Measurements from ENCODE around the gene ZNF516. TPM values are rescaled to one million over a fixed set of nuclear protein-coding genes. Genes with fewer than 3 reads are reported as not detected.

ZNF516 gene
- total RNA-seq, 2 experiments from 2014 or later, result 2.5 to 3.3 TPM

DNA sequence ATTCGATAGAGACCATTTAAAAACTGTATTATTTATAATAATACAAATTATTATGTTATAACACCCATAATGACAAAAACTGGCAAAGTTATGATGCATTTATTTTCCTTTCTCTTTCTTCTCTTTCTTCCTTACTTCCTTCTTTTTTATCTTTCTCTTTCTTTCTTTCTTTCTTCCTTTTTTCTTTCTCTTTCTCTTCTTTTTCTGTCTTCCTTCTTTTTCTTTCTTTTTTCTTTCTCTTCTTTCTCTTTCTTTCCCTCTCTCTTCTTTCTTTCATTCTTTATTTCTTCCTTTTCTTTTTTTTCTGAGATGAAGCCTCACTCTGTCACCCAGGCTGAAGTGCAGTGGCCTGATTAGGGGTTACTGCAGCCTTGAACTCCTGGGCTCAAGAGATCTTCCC lies 27.5 kb upstream of the ZNF516 start:
- peaks cover 6% of the 10 kb centered on the region for H3K4me1 Mint-ChIP-seq (ENCODE audit: low read depth)
- ATAC-seq, result no peak
- CTCF ChIA-PET, result no interaction called here
- H3K27me3 Mint-ChIP-seq (ENCODE audit: low read depth), result peaks cover 38% of the 10 kb centered on the region
- no peak for DNase-seq
- no peak overlapping the region for H3K4me3 Mint-ChIP-seq
- H3K27ac Mint-ChIP-seq, result no peak overlapping the region
- no peaks in the 10 kb centered on the region for H3K36me3 Mint-ChIP-seq (ENCODE audit: low read depth)
- H3K9me3 Mint-ChIP-seq (ENCODE audit: insufficient read depth), result no peaks in the 10 kb centered on the region
- POLR2A ChIA-PET, result no interaction called here

DNA sequence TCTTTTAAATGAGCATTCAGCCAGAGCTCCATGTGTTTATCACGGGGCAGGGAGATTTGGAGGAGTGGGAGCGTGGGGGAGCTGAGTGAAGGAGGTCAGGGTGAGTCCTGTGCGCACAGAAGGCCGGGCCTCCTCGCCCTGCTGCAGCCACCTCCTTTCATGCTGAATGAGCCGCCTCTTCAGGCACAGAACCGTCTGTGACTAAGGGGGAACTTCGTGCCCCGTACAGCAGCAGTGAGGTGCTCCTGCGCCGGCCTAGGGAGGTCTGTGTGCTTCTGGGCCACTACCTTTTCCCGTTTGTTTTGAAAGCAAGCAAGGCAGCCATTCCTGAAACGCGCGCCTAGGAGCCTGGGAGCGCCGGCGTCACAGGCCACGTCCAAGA lies 27.1 kb upstream of the ZNF516 start:
- no peaks in the 10 kb centered on the region for H3K36me3 Mint-ChIP-seq (ENCODE audit: low read depth)
- H3K4me3 Mint-ChIP-seq, result no peak overlapping the region
- ChIA-PET CTCF (no interaction called here), POLR2A (no interaction called here)
- no peak overlapping the region for H3K27ac Mint-ChIP-seq
- peaks cover 42% of the 10 kb centered on the region for H3K27me3 Mint-ChIP-seq (ENCODE audit: low read depth)
- DNase-seq (no peak), ATAC-seq (no peak)
- H3K4me1 Mint-ChIP-seq (ENCODE audit: low read depth), result peaks cover 6% of the 10 kb centered on the region
- H3K9me3 Mint-ChIP-seq (ENCODE audit: insufficient read depth), result no peaks in the 10 kb centered on the region

DNA sequence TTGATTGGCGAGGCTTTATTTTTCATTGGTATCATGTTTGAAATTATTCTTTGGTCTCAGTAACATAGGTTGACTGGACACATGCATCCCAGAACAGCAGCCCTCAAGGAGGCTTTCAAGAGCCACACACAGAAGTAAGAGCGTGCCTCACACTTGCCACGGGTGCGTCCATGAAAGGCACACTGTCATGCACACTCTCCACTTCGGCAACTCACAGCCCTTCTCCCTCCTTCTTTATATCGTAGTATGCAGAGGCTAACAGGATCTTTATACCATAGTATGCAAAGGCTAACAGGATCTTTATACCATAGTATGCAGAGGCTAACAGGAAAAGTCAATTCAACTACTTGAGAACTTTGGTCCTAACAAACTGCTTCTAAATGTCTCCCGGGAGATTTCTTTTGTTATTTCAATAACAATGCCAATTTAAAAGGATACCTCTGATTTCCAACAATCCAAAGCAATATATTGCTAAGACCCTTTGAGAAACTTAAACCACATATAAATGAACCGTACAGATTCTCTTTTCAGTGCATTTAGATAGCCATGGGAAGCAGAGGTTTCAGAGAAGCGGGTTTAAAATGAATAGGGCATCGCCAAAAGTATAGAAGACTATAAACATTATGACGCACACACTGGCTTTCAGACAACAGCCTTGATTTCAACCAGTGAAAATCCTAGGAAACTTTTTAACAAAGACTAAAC lies 26.5 kb upstream of the ZNF516 start:
- Mint-ChIP-seq H3K27ac (no peak overlapping the region), H3K27me3 (ENCODE audit: low read depth) (peaks cover 38% of the 10 kb centered on the region), H3K36me3 (ENCODE audit: low read depth) (no peaks in the 10 kb centered on the region), H3K9me3 (ENCODE audit: insufficient read depth) (no peaks in the 10 kb centered on the region), H3K4me1 (ENCODE audit: low read depth) (peaks cover 6% of the 10 kb centered on the region), H3K4me3 (no peak overlapping the region)
- DNase-seq (no peak), ATAC-seq (no peak)
- ChIA-PET CTCF (no interaction called here), POLR2A (no interaction called here)

DNA sequence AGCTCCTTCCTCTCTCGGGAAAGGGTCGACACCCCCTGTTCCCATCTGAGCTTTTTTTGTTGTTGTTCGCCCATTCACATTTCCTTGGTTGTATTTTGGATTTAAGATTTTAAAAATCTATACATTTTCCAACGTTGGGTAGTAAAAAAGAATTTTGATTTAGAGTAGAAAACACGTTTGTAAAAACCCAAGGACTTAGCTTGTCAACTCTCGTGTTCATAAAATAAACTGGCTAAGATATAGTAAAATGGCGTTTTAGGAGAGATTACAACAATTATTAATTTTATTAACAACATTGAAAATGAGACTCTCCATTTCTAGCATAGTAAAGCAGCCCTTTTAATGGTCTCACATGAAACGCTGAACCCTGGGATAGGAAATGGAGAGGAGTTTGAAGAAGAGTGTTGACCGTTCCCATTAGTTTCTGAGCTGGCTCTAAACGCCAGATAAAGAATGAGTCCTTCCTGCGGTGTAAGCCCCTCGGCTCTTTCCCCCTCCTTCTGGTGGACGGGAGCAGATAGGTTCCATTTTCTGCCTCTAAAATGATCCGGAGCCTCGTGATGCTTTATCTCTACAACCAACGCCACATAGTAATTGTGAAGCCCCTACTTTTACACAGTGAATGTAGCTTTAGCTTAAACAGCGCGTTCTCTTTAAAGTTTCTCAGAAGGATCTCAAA lies 24.0 kb upstream of the ZNF516 start:
- DNase-seq, result no peak
- Mint-ChIP-seq H3K27ac (no peak overlapping the region), H3K36me3 (ENCODE audit: low read depth) (no peaks in the 10 kb centered on the region), H3K4me1 (ENCODE audit: low read depth) (peaks cover 6% of the 10 kb centered on the region), H3K27me3 (ENCODE audit: low read depth) (peaks cover 40% of the 10 kb centered on the region), H3K9me3 (ENCODE audit: insufficient read depth) (no peaks in the 10 kb centered on the region), H3K4me3 (peak overlapping the region; percentile 48)
- ChIA-PET POLR2A (no interaction called here), CTCF (interaction anchor here (1.0 to 1.1 kb wide), 2 partner anchors 10 to 120 kb away, joined by 3 read pairs; no protein-coding TSS in a partner anchor)
- ATAC-seq, result no peak

DNA sequence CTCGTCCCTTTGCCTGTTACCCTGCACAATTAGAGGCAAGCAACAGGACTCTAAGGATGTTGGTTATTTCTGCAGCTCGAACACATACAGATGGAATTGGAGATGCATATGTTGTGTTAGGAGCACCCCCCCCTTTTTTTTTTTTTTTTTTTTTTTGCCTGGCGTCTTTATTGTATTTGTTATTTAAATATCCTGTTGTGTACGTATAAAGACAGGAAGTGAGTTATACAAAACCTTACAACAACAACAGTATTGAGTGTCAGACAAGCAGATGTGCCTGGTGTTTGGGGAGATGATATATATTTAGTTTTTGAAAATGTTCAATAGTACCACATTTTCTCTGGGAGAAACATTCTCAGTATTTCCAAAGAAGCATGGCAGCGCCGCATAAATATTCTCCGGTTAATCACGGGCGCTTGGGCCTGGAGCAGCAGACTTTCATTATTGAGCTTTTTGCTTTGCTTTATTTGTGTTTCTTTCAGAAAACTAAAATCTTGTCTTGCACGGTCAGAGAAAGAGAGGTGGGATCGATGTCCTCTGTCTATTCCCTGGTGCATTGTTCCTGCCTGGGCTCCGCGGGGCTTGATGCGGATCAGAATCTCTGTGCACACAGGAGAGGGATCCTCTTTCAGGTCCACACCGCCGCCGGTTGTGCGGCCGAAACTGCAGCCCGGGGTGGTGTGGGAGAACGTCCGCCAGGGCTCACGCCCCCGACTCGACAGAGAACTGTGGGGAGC lies 23.2 kb upstream of the ZNF516 start:
- DNase-seq (no peak), ATAC-seq (peak; percentile 44)
- Mint-ChIP-seq H3K4me1 (ENCODE audit: low read depth) (peaks cover 6% of the 10 kb centered on the region), H3K4me3 (peak overlapping the region; percentile 48), H3K9me3 (ENCODE audit: insufficient read depth) (no peaks in the 10 kb centered on the region), H3K27me3 (ENCODE audit: low read depth) (peaks cover 40% of the 10 kb centered on the region), H3K27ac (no peak overlapping the region), H3K36me3 (ENCODE audit: low read depth) (no peaks in the 10 kb centered on the region)
- CTCF ChIA-PET, result interaction anchor here (1.1 kb wide), 1 partner anchor 120 kb away, joined by 3 read pairs; no protein-coding TSS in a partner anchor
- POLR2A ChIA-PET, result no interaction called here

DNA sequence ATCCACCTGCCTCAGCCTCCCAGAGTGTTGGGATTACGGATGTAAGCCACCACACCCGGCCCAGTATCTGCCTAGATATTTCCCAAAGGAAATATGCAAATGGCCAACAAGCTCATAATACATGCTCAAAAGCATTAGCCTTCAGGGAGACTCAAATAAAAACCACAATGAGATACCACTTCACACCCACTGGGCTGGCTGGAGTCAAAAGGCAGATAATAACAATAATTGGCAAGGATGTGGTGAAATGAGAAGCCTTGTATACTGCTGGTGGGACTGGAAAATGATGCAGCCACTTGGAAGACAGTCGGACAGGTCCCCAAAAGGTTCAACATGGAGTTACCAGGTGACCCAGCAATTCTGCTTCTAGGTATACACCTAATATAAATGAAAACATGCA lies 20.5 kb upstream of the ZNF516 start:
- ChIA-PET POLR2A (no interaction called here), CTCF (no interaction called here)
- peaks cover 40% of the 10 kb centered on the region for H3K27me3 Mint-ChIP-seq (ENCODE audit: low read depth)
- peaks cover 6% of the 10 kb centered on the region for H3K4me1 Mint-ChIP-seq (ENCODE audit: low read depth)
- no peak overlapping the region for H3K4me3 Mint-ChIP-seq
- DNase-seq, result no peak
- no peaks in the 10 kb centered on the region for H3K9me3 Mint-ChIP-seq (ENCODE audit: insufficient read depth)
- ATAC-seq, result no peak
- H3K36me3 Mint-ChIP-seq (ENCODE audit: low read depth), result no peaks in the 10 kb centered on the region
- H3K27ac Mint-ChIP-seq, result no peak overlapping the region

DNA sequence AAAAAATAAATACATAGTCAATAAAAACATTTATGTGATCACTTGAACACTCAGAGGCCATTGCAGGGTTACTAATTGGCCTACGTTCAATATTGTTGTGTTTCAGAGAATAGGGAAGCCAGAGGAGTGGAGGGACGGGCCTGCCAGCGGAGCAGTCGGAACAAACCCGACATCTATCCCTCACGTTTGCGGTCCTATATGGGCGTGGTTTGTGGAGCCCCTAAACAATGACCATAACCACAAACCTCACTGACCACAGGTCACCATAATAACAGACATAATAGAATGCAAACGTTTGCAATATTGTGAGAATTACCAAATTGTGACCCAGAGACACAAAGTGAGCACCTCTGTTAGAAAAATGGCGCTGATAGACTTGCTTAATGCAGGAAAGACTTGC lies 19.5 kb upstream of the ZNF516 start:
- CTCF ChIA-PET, result no interaction called here
- Mint-ChIP-seq H3K9me3 (ENCODE audit: insufficient read depth) (no peaks in the 10 kb centered on the region), H3K27ac (no peak overlapping the region), H3K4me1 (ENCODE audit: low read depth) (peaks cover 6% of the 10 kb centered on the region), H3K27me3 (ENCODE audit: low read depth) (peaks cover 43% of the 10 kb centered on the region), H3K4me3 (no peak overlapping the region), H3K36me3 (ENCODE audit: low read depth) (no peaks in the 10 kb centered on the region)
- no peak for ATAC-seq
- no peak for DNase-seq
- POLR2A ChIA-PET, result no interaction called here

DNA sequence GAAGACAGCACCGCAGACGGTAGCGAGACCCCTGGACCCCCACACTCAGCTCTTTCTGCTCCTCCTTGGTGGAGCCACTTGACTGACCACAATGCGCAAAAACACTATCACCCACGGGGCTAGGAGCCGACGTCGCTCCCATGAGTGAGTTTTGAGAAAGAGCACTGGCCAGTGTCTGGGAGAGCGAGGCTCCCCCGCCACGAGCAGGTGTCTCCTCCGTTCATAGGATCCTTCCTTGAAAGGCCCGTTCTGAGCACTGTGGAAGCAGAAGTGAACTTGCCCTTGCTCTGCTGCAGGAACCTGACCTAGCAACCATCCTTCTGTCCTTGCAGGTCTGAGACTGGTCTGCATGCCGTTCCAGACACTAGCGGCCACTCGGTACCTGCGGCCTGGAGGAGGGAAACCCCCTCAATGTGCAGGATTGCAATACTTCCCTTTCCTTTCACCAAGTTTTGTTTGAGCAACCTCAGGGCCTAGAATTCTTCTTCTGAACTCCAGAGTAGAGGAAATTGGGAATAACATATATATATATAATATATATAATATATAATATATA lies 12.9 kb upstream of the ZNF516 start:
- Mint-ChIP-seq H3K9me3 (ENCODE audit: insufficient read depth) (no peaks in the 10 kb centered on the region), H3K27ac (no peak overlapping the region), H3K36me3 (ENCODE audit: low read depth) (no peaks in the 10 kb centered on the region), H3K4me3 (no peak overlapping the region), H3K4me1 (ENCODE audit: low read depth) (no peaks in the 10 kb centered on the region), H3K27me3 (ENCODE audit: low read depth) (peaks cover 9% of the 10 kb centered on the region)
- ChIA-PET CTCF (no interaction called here), POLR2A (no interaction called here)
- ATAC-seq, result no peak
- no peak for DNase-seq

DNA sequence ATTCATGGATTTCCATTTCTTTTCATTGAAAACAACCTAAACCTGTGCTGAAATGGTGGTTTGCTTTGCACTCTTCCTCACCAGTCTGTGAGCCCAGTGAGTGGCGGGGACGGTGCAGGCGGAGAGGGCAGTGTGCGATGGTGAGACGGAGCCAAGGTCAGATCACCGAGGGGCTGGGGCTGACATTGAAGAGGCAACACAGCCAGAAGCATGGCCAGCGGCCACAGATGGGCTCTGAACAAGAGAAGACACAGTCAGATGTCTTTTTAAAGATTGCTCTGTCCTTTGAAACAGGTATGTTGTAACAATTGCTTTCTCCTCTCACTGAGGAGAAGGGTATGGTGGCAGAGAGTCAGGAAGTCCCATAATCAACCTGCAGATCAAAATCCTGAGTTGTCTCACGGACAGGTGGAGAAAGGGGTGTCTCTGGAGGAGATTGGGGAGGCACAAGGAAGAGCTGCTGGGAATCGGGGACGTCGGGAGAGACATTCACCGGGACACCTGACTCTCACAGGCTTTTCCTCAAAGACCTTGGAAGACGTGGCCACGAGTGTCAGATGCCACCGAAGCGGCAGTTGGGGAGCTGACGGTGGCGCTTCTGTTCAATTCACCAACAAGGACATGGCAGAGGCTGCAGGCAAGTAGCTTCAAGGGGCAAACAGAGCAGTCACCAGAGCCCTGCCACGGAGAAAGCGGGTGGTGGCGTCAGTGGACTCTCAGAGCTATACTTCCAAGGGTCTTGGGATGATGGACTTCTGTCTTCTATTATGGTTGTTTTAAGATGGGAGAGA lies 12.1 kb upstream of the ZNF516 start:
- H3K27ac Mint-ChIP-seq, result no peak overlapping the region
- H3K9me3 Mint-ChIP-seq (ENCODE audit: insufficient read depth), result no peaks in the 10 kb centered on the region
- no peaks in the 10 kb centered on the region for H3K4me1 Mint-ChIP-seq (ENCODE audit: low read depth)
- no peaks in the 10 kb centered on the region for H3K36me3 Mint-ChIP-seq (ENCODE audit: low read depth)
- peaks cover 10% of the 10 kb centered on the region for H3K27me3 Mint-ChIP-seq (ENCODE audit: low read depth)
- no peak overlapping the region for H3K4me3 Mint-ChIP-seq
- CTCF ChIA-PET, result no interaction called here
- ATAC-seq (no peak), DNase-seq (no peak)
- POLR2A ChIA-PET, result no interaction called here

DNA sequence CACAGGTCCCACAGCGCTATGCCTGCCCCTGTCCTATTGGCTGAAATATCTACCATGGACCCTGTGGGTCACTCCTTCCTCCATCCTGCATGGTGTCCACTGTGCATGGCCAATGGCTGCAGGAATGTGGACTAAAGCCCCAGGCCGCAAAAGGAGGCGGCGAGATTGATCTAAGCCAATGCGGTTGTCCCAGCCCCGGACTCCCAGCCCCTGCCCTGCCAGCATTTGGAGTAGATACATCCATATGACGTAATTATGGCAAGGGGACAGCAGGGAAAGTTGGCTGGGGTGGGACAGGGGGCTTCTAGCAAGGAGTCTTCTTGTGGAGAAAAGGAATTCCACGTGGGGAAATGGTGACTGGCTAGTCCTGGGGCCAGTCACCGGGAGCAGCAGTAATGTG lies 11.4 kb upstream of the ZNF516 start:
- Mint-ChIP-seq H3K4me3 (no peak overlapping the region), H3K9me3 (ENCODE audit: insufficient read depth) (no peaks in the 10 kb centered on the region), H3K27me3 (ENCODE audit: low read depth) (peaks cover 11% of the 10 kb centered on the region), H3K36me3 (ENCODE audit: low read depth) (no peaks in the 10 kb centered on the region), H3K27ac (no peak overlapping the region), H3K4me1 (ENCODE audit: low read depth) (no peaks in the 10 kb centered on the region)
- ChIA-PET CTCF (no interaction called here), POLR2A (no interaction called here)
- ATAC-seq (no peak), DNase-seq (no peak)

DNA sequence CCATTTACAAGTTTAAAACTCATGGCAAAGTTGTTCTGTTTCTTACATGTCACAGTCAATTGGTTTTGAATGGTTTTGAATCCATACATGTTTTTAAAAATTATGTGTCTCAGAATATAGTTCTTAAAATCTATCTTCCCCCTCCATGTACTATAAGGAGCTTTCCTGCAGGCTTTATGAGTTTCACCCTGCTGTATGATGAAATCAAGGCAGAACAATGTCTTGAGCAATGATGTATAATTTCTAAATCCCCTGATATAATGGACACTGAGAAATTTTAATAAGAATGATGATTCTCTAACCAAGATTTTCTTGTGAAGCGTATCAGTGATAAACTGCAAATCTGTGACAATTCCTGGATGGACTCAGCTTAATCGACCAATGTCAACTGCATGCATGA lies 10.6 kb upstream of the ZNF516 start:
- H3K27ac Mint-ChIP-seq, result no peak overlapping the region
- H3K9me3 Mint-ChIP-seq (ENCODE audit: insufficient read depth), result no peaks in the 10 kb centered on the region
- ChIA-PET POLR2A (no interaction called here), CTCF (no interaction called here)
- no peaks in the 10 kb centered on the region for H3K4me1 Mint-ChIP-seq (ENCODE audit: low read depth)
- H3K4me3 Mint-ChIP-seq, result no peak overlapping the region
- no peaks in the 10 kb centered on the region for H3K36me3 Mint-ChIP-seq (ENCODE audit: low read depth)
- no peak for ATAC-seq
- DNase-seq, result no peak
- H3K27me3 Mint-ChIP-seq (ENCODE audit: low read depth), result peaks cover 11% of the 10 kb centered on the region

DNA sequence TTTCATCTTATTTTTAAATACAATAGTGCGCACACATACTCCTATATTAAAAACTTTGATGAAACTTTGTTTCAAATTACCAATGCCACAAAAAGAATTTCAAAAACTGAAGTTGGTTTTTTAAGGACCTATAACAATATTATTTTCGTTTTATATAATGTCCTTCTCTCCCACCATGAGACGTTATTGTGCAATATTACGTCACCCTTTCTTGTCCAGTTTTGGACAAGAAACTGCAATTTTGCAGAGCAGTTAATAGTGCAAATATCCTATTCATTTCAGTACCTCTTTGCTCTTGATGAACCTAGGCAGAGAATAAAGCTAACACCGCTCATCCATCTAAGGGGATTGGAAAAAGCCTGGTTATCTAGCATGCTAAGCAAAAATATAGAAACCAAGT lies 9.7 kb upstream of the ZNF516 start:
- Mint-ChIP-seq H3K4me1 (ENCODE audit: low read depth) (no peaks in the 10 kb centered on the region), H3K27ac (no peak overlapping the region), H3K4me3 (no peak overlapping the region), H3K27me3 (ENCODE audit: low read depth) (peaks cover 11% of the 10 kb centered on the region), H3K9me3 (ENCODE audit: insufficient read depth) (no peaks in the 10 kb centered on the region), H3K36me3 (ENCODE audit: low read depth) (no peaks in the 10 kb centered on the region)
- DNase-seq (no peak), ATAC-seq (no peak)
- POLR2A ChIA-PET, result no interaction called here
- CTCF ChIA-PET, result no interaction called here
